ENCODE results near the gene TRPM2. TPM values are rescaled to one million over a fixed set of nuclear protein-coding genes. Genes with fewer than 3 reads are reported as not detected.

The TRPM2 gene
- total RNA-seq, 2 experiments from 2014 or later, result 1.9 to 2.9 TPM

GRCh38 chr21:44312089-44312488 is 41.3 kb upstream of the TRPM2 start:
- Histone ChIP-seq H3K27me3 (ENCODE audit: control insufficient read depth in 1 of 2, insufficient read depth in 2 of 2, low read length in 2 of 2) (no peaks in the 10 kb centered on the region), H3K4me1 (ENCODE audit: insufficient read depth, low read length) (peaks cover 8% of the 10 kb centered on the region), H3K9me3 (ENCODE audit: control insufficient read depth in 1 of 2, insufficient read depth in 1 of 2, low read length in 2 of 2) (no peaks in the 10 kb centered on the region), H3K27ac (ENCODE audit: low read depth in 1 of 2, low read length in 2 of 2) (no peak overlapping the region), H3K4me3 (ENCODE audit: low read length) (no peak overlapping the region), H3K36me3 (ENCODE audit: insufficient read depth, low read length) (peaks cover 86% of the 10 kb centered on the region)
- ATAC-seq (ENCODE audit: poor library complexity) (no peak), DNase-seq (no peak)
- peaks cover 5% of the 10 kb centered on the region for H3K4me1 Mint-ChIP-seq (ENCODE audit: low read depth)
- TF ChIP-seq, protein P1, sequence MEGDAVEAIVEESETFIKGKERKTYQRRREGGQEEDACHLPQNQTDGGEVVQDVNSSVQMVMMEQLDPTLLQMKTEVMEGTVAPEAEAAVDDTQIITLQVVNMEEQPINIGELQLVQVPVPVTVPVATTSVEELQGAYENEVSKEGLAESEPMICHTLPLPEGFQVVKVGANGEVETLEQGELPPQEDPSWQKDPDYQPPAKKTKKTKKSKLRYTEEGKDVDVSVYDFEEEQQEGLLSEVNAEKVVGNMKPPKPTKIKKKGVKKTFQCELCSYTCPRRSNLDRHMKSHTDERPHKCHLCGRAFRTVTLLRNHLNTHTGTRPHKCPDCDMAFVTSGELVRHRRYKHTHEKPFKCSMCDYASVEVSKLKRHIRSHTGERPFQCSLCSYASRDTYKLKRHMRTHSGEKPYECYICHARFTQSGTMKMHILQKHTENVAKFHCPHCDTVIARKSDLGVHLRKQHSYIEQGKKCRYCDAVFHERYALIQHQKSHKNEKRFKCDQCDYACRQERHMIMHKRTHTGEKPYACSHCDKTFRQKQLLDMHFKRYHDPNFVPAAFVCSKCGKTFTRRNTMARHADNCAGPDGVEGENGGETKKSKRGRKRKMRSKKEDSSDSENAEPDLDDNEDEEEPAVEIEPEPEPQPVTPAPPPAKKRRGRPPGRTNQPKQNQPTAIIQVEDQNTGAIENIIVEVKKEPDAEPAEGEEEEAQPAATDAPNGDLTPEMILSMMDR (IDR thresholded peaks at IDR 0.05), result no peak
- no peaks in the 10 kb centered on the region for H3K27me3 Mint-ChIP-seq
- ChIA-PET POLR2A (no interaction called here), CTCF (no interaction called here)
- H3K4me3 Mint-ChIP-seq, result no peak overlapping the region
- no peak overlapping the region for H3K27ac Mint-ChIP-seq
- peaks cover 48% of the 10 kb centered on the region for H3K36me3 Mint-ChIP-seq (ENCODE audit: low read depth)
- no peaks in the 10 kb centered on the region for H3K9me3 Mint-ChIP-seq
- intact Hi-C loops (cut with DNase I, micrococcal nuclease), result no loop called here

- Mint-ChIP-seq H3K4me1 (ENCODE audit: low read depth) (peaks cover 5% of the 10 kb centered on the region), H3K27ac (no peak overlapping the region), H3K36me3 (ENCODE audit: low read depth) (peaks cover 44% of the 10 kb centered on the region), H3K9me3 (no peaks in the 10 kb centered on the region), H3K4me3 (no peak overlapping the region), H3K27me3 (no peaks in the 10 kb centered on the region)
- H3K27ac ChIP-seq (ENCODE audit: low read depth in 1 of 2, low read length in 2 of 2), result no peak overlapping the region
- TF ChIP-seq, protein P1 (IDR thresholded peaks at IDR 0.05), result no peak
- no peak for ATAC-seq (ENCODE audit: poor library complexity)
- ChIA-PET POLR2A (no interaction called here), CTCF (no interaction called here)
- intact Hi-C loops (cut with DNase I, micrococcal nuclease), result no loop called here
- peaks cover 86% of the 10 kb centered on the region for H3K36me3 ChIP-seq (ENCODE audit: insufficient read depth, low read length)
- no peak for DNase-seq
- peaks cover 4% of the 10 kb centered on the region for H3K4me1 ChIP-seq (ENCODE audit: insufficient read depth, low read length)
- no peak overlapping the region for H3K4me3 ChIP-seq (ENCODE audit: low read length)
- H3K27me3 ChIP-seq (ENCODE audit: control insufficient read depth in 1 of 2, insufficient read depth in 2 of 2, low read length in 2 of 2), result no peaks in the 10 kb centered on the region
- H3K9me3 ChIP-seq (ENCODE audit: control insufficient read depth in 1 of 2, insufficient read depth in 1 of 2, low read length in 2 of 2), result no peaks in the 10 kb centered on the region
These were observed 40.7 kb upstream of the TRPM2 start for GRCh38 chr21:44312716-44313115.

DNA sequence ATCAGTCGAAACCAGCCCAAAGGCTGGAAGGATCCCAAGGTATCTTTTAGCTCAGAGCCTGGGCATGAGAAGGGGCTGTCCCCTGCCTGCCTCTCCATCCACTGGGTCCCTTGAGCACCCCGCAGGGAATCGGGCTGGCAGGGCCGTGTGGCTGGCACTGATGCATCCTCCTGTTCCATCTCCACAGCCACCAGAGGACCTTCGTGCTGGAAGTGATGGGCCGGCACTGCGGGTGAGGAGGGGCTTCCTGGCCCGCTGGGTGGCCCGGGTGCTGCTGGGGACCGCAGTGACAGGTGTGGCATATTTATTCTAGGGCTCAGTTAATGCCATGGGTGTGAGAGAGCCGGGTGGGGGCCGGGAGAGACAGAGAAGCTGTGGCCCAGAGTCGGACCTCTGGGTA is 40.0 kb upstream of the TRPM2 start:
- Mint-ChIP-seq H3K4me1 (ENCODE audit: low read depth) (peaks cover 5% of the 10 kb centered on the region), H3K4me3 (no peak overlapping the region), H3K27ac (no peak overlapping the region), H3K36me3 (ENCODE audit: low read depth) (peaks cover 42% of the 10 kb centered on the region), H3K9me3 (no peaks in the 10 kb centered on the region), H3K27me3 (no peaks in the 10 kb centered on the region)
- TF ChIP-seq, protein P1 (IDR thresholded peaks at IDR 0.05), result no peak
- CTCF ChIA-PET, result no interaction called here
- no peak for DNase-seq
- POLR2A ChIA-PET, result no interaction called here
- no peaks in the 10 kb centered on the region for H3K9me3 ChIP-seq (ENCODE audit: control insufficient read depth in 1 of 2, insufficient read depth in 1 of 2, low read length in 2 of 2)
- H3K4me1 ChIP-seq (ENCODE audit: insufficient read depth, low read length), result no peaks in the 10 kb centered on the region
- peaks cover 79% of the 10 kb centered on the region for H3K36me3 ChIP-seq (ENCODE audit: insufficient read depth, low read length)
- ATAC-seq (ENCODE audit: poor library complexity), result no peak
- no peak overlapping the region for H3K27ac ChIP-seq (ENCODE audit: low read depth in 1 of 2, low read length in 2 of 2)
- no peak overlapping the region for H3K4me3 ChIP-seq (ENCODE audit: low read length)
- intact Hi-C loops (cut with DNase I, micrococcal nuclease), result no loop called here
- H3K27me3 ChIP-seq (ENCODE audit: control insufficient read depth in 1 of 2, insufficient read depth in 2 of 2, low read length in 2 of 2), result no peaks in the 10 kb centered on the region
